Type B pancreatic cell (in vitro differentiated cells): Measurements from ENCODE around the gene VNN1. TPM values are rescaled to one million over a fixed set of nuclear protein-coding genes. Genes with fewer than 3 reads are reported as not detected.

Experiments used
- DNase-seq: peaks from one replicate; pipeline ENCODE4 v3.0.0; 2021; ENCODE audit warnings: mixed read lengths; ENCODE audit not compliant: unreplicated experiment; ENCODE audit errors: extremely low spot score
- H3K27ac Mint-ChIP-seq: 2 replicates; pipeline ENCODE4 v1.8.0; 2021; ENCODE audit warnings: mild to moderate bottlenecking, mixed read lengths
- H3K27me3 Mint-ChIP-seq: 2 replicates; pipeline ENCODE4 v1.8.0; 2021; ENCODE audit warnings: mixed read lengths
- H3K36me3 Mint-ChIP-seq: 2 replicates; pipeline ENCODE4 v1.8.0; 2021; ENCODE audit warnings: mixed read lengths
- H3K4me1 Mint-ChIP-seq: one replicate; pipeline ENCODE4 v1.8.0; 2021; ENCODE audit warnings: mixed read lengths; ENCODE audit not compliant: unreplicated experiment
- H3K4me3 Mint-ChIP-seq: 2 replicates; pipeline ENCODE4 v1.8.0; 2021; ENCODE audit warnings: mild to moderate bottlenecking, mixed read lengths
- H3K9me3 Mint-ChIP-seq: 2 replicates; pipeline ENCODE4 v1.8.0; 2021; ENCODE audit warnings: mixed read lengths
- long read RNA-seq: library from polyadenylated mRNA; unstranded; transcript quantifications from one replicate; pipeline ENCODE4 v2.0.0, GENCODE V29; 2020
- total RNA-seq: library from RNA; stranded (reverse); gene quantifications from 2 replicates; pipeline ENCODE4 v1.2.1, GENCODE V29; 2021; ENCODE audit warnings: low replicate concordance
- TF ChIP-seq, protein P1 (sequence below): fragments of 200-600 bp; sonication (generic); conservative IDR thresholded peaks from 2 replicates; pipeline ENCODE4 v1.5.0; 2021; ENCODE audit warnings: antibody characterized with exemption, mild to moderate bottlenecking

Gene VNN1, protein sequence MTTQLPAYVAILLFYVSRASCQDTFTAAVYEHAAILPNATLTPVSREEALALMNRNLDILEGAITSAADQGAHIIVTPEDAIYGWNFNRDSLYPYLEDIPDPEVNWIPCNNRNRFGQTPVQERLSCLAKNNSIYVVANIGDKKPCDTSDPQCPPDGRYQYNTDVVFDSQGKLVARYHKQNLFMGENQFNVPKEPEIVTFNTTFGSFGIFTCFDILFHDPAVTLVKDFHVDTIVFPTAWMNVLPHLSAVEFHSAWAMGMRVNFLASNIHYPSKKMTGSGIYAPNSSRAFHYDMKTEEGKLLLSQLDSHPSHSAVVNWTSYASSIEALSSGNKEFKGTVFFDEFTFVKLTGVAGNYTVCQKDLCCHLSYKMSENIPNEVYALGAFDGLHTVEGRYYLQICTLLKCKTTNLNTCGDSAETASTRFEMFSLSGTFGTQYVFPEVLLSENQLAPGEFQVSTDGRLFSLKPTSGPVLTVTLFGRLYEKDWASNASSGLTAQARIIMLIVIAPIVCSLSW
- 1.1 and 1.3 TPM in 2 replicates for total RNA-seq
- long read RNA-seq, transcript VNN1-201 (7 exons, 3,106 nt), result major isoform, 10 of 11 reads
- long read RNA-seq, partial matches to known transcripts, result 0 of 11 reads
- long read RNA-seq, other reads (novel, unspliced or antisense), result 1 of 11 reads

GRCh38 chr6:132713352-132714134, at the start of gene VNN1:
TSS of gene VNN1 (minus strand) at chr6:132714055. CDS start at chr6:132714035, 20 bp downstream.
- no peaks in the 10 kb centered on the region for H3K27me3 Mint-ChIP-seq

DNA sequence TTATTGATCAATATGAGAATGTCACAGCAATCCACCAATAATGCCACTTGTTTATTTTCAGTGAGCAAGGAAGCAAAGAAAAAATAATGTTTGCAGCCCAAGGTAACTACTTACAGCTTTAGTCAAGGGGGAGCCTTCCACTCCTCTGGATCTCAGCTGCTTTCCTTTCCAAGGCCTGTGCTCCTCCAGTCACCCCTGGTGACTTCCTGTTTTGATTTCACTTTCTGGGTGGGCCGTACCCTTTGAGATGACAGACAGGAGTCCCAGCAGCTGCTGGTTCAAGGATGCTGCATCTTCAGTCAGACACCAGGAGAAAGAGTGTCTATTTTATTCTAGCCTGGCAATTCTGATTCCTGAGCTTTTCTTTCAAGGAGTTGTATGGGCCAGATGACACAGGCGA, 49.4 kb upstream of the VNN1 start:
- no peaks in the 10 kb centered on the region for H3K27me3 Mint-ChIP-seq
- TF ChIP-seq, protein P1, sequence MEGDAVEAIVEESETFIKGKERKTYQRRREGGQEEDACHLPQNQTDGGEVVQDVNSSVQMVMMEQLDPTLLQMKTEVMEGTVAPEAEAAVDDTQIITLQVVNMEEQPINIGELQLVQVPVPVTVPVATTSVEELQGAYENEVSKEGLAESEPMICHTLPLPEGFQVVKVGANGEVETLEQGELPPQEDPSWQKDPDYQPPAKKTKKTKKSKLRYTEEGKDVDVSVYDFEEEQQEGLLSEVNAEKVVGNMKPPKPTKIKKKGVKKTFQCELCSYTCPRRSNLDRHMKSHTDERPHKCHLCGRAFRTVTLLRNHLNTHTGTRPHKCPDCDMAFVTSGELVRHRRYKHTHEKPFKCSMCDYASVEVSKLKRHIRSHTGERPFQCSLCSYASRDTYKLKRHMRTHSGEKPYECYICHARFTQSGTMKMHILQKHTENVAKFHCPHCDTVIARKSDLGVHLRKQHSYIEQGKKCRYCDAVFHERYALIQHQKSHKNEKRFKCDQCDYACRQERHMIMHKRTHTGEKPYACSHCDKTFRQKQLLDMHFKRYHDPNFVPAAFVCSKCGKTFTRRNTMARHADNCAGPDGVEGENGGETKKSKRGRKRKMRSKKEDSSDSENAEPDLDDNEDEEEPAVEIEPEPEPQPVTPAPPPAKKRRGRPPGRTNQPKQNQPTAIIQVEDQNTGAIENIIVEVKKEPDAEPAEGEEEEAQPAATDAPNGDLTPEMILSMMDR, result no peak

More at GRCh38 chr6:132713352-132714134, at the start of gene VNN1:
- TF ChIP-seq, protein P1, result no peak
- Mint-ChIP-seq H3K4me3 (no peak within 1 kb of the TSS), H3K27ac (no peak within 1 kb of the TSS), H3K9me3 (no peaks in the 10 kb centered on the region), H3K4me1 (no peaks in the 10 kb centered on the region), H3K36me3 (no peaks in the 10 kb centered on the region)
- no peak for DNase-seq

GRCh38 chr6:132760256-132760655, 46.4 kb upstream of the VNN1 start:
- DNase-seq, result no peak
- Mint-ChIP-seq H3K36me3 (no peaks in the 10 kb centered on the region), H3K4me3 (no peak overlapping the region), H3K9me3 (no peaks in the 10 kb centered on the region), H3K4me1 (peaks cover 6% of the 10 kb centered on the region), H3K27me3 (no peaks in the 10 kb centered on the region), H3K27ac (no peak overlapping the region)
- TF ChIP-seq, protein P1, result no peak

More for the DNA sequence above, 49.4 kb upstream of the VNN1 start:
- peaks cover 6% of the 10 kb centered on the region for H3K4me1 Mint-ChIP-seq
- no peak overlapping the region for H3K4me3 Mint-ChIP-seq
- H3K27ac Mint-ChIP-seq, result no peak overlapping the region
- no peaks in the 10 kb centered on the region for H3K9me3 Mint-ChIP-seq
- DNase-seq, result no peak
- H3K36me3 Mint-ChIP-seq, result no peaks in the 10 kb centered on the region

DNA sequence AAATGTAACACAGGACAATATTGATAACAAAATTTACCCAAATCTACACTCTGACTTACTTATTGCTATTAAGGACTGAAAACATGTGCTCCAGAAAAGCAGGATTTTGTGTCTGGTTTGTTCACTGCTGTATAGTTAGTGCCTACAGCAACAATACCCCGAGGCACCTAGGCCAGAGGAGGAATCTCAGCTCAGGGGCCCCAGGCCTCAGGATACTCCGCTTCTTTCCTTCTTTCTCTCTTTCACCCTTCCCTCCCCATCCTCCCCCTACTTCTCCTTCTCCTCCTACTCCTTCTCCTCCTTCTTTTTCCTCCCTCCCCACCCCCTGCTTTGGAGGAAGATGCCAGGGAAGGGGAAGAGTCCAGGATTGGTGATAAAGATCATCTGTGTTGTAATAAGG, 44.8 kb upstream of the VNN1 start:
- TF ChIP-seq, protein P1, result no peak
- Mint-ChIP-seq H3K9me3 (no peaks in the 10 kb centered on the region), H3K4me3 (no peak overlapping the region), H3K27me3 (no peaks in the 10 kb centered on the region), H3K27ac (no peak overlapping the region), H3K4me1 (no peaks in the 10 kb centered on the region), H3K36me3 (no peaks in the 10 kb centered on the region)
- DNase-seq, result no peak

GRCh38 chr6:132752255-132752654, 38.4 kb upstream of the VNN1 start:
- no peaks in the 10 kb centered on the region for H3K4me1 Mint-ChIP-seq
- no peaks in the 10 kb centered on the region for H3K9me3 Mint-ChIP-seq
- DNase-seq, result no peak
- TF ChIP-seq, protein P1, result no peak
- no peak overlapping the region for H3K4me3 Mint-ChIP-seq
- H3K36me3 Mint-ChIP-seq, result no peaks in the 10 kb centered on the region
- no peaks in the 10 kb centered on the region for H3K27me3 Mint-ChIP-seq
- no peak overlapping the region for H3K27ac Mint-ChIP-seq
